T-helper 9 cell (primary cell): ENCODE data around the gene PAFAH1B1.

Experiments
- DNase-seq: peaks from one replicate; pipeline ENCODE4 v3.0.0-alpha.2; 2020

PAFAH1B1 gene

DNA sequence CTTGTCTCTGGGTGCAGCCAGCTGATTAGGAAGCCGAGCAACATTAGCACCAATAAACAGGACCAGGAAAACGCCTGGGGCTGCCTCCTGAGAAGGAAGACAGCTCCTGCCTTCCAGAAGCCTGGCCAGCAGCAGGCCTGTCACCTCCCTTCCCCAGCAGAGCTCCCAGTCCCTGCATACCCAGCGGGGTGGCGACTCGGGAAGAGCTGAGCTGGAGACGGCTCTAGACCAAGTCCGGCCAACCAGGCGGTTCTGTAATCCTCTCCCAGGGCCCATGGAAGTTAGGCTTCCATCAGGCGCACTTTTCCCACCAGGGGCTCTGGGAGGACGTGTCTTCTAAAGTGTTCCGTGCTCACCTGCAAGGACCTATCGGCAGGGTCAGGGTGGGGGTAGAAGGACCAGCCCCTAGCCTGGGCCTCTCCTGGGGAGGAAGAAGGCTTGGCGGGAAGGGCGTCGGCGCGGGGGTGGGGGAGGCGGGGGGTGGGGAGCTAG lies 130.1 kb downstream of the PAFAH1B1 start:
- no peak for DNase-seq

DNA sequence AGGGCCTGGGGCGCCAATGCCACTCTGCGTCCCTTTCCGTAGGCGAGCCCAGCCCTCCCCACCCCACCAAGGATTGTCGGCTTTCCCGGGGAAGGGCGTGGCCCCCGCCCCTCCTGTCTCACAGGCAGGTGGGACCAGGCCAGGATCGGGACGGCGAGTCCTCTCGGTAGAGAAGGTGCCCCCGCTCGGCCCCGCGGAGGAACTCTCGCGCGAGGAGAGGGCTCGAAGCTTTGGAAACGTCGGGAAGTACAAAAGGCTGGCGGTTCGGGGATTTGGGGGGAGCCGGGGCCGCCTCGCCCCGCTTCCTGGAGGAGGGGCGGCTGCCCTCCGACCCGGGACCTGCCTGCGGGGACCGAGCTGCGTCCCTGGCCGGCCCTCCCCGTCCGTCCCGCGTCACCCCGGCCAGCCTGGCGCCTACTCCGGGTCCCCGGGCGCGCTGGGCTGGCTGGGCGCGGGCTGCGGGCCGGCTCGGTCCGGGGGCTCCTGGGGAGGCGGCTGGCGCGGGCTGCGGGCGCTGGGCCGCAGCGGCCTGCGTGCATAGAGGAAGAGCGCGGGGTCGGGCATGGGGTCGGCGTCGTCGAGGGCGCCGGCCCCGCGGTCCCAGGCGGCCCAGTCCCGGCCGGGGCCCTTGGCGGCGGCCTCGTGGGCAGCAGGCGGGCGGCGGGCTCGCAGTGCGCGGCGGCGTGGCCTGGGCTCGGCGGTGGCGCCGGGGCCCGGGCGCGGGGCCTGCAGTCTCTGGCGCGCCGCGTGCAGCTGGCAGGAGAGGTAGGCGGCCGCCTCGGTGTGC lies 130.7 kb downstream of the PAFAH1B1 start:
- no peak for DNase-seq

DNA sequence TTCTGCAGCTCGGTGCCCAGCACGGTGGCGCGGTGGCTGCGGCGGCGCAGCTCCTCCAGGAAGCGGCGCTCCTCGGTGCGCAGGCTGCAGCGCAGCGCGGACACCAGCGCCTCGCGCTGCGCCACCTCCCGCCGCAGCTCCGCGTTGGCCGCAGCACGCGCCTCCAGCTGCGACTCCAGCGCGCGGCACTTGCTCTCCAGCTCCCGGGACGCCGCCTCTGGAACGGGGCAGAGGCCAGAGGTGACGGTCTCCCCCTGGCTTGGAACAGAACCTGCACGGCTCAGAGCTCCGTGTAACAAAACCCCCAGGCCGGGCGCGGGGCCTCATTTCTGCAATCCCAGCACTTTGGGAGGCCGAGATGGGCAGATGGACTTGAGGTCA lies 131.3 kb downstream of the PAFAH1B1 start:
- DNase-seq = no peak

DNA sequence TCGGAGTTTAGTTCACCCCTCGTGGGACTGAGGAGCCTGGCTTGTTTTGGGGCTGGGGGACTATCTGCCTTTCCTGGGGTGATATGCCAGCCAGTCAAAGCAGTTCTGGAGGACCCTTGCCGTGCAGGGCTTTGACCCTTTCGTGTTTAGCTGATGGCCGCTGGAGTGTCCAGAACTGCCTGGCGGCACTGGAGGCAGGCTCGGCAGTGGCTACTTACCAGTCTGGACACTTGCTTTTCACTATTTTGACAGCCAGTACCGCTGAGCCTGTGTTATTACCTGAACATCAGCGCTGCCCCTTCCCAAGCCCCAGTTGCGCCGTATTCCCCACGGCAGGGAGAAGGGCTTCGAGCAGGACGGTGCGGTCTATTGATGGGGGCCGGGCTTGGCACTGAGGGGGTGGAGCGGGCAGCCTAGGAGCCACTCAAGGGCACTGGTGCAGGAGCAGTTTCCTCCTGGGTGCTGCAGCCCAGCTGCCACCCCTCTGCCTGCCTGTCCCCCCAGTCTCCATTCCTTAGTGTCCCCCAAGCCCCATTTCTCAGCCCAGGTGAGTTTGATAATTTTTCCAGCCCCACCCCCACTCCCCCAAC lies 137.4 kb downstream of the PAFAH1B1 start:
- no peak for DNase-seq

DNA sequence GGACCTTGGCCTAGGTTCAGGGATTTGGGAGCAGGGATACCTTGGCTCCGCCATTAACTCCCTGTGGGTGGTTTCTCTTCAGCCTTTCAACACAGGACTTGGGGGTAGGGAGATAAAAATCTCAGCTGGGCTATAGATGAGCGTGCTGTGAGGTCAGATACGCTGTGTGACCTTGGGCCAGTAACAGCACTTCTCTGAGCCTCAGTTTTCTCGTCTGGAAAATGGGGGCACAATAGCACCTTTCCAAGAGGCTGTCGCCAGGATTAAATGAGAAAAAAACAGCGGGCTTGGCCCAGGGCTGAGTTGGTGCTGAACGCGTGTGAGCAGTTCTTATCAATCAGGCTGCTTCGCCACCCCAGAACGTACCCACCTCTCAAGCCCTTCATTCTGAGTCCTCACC lies 138.4 kb downstream of the PAFAH1B1 start:
- no peak for DNase-seq

DNA sequence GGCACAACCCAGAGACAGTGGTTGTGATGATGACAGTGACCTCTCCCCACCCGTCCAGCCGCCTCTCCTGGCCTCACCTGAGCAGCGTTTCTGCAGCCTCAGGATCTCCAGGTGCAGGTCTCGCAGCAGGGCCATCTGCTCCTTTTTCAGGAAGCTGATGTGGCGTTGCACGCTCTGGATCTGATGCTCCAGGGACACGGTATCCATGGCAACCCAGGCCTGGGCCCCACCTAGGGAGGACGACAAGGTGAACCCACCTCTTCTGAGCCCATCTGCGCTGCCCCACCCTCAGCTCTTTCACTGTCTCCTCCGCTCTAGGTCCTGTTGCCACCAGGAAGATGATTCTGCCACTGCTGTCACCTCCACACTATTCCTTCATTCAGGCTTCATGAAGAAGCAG lies 141.5 kb downstream of the PAFAH1B1 start:
- no peak for DNase-seq
